CD4-positive, alpha-beta T cell treated with Interleukin-4 for 1 hour (primary cell): Measurements from ENCODE around the gene DIAPH3.
"Not testable (repeated sequence)": the region's sequence is repeated elsewhere in the genome, so short reads cannot be mapped to it uniquely, and the experiment has no call there.

ENCODE experiments used
- DNase-seq, 2 donors: peaks; one replicate each; pipeline ENCODE4 v3.0.0-alpha.2; 2020 to 2022

DIAPH3 gene

DNA sequence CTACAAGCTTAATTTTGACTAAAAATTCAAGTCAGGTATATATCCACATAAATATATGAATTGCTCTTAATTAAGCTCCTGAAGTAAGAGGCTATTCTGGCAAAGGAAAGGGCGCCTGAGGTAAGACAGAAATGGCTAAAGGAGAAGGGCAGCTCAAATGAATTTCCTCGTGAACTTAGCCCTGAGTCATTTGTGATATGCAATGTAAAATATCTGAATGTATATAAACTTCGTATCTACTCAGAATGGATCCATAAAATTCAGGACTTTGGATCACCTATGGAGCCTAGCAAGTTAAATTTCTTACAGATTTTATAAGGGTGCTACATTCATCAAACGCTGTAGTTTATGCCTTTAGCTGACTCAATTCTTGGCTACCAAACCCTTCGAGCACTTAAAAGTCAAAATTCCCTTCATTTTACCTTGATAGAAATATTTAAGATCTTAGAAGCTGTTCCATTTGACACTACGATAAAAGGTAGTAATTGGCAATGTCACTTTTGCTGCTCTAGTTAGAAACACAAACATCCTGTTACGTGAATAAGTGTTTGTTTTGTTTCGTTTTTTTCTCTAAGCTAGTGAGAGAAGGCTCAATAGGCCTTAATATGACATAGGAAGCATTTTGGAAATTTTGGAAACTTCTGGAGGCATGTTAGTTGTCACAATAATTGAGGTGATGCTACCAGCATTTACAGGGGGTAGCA is 69.2 kb downstream of the DIAPH3 start:
- DNase-seq: no peak

DNA sequence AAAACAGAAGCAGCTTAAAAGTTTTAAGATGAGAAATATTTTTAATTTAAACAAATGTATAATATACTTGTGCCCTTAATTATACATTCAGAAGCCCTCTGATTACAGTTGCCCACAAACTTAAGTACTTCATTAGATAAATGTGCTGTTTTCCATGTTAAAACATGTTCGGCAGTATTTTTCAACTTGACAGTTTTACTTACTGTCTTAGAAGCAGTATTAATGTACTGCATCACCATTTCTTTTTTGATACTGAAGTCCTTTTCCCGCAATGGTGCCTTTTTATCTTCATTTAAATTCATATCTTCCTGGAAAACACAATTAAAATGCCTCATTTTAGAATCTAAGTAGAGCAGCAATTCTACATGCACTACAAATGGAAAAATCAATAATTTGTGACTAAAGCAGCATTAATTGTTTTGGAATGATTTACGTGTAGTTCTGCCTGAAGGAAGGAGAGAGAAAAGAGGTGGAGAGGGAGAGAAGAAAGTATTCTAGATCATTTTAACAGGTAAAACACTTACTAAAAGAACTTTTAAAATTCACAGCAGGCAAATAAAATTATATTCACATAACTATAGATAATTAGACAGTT is 70.2 kb downstream of the DIAPH3 start:
- no peak for DNase-seq

DNA sequence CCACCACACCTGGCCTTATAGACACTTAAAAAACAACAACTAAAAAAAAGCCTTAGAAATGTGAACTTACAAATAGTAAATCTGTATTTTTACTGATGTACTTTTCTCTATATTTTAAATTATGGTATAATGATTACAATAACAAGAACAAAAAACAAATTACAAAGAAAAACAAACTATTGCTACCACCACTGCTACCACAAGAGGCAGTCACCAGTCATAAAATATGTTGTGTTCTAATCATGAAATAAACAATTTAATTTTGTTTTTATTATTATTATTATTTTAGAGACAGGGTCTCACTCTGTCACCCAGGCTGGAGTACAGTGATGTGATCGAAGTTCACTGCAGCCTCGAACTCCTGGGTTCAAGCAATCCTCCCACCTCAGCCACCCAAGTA is 72.2 kb downstream of the DIAPH3 start:
- no peak for DNase-seq

DNA sequence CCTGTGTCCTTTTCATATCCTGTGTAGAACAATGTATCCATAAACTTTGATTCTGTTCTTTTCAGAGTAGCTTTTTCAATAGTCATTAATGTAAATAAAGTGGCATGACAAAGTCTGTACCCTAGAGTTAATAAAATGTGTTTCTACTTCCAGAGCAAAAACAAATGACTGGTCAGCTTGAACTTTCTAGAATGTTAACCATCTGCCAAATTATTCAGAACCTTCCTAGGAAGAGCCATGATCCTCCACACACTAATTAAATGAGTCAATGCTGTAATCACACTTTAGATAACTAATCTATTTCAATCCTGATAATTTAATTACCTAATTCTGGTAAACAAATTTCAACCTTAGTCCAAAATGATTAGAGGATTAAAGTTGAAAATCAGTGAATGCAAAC is 73.2 kb downstream of the DIAPH3 start:
- DNase-seq: no peak

DNA sequence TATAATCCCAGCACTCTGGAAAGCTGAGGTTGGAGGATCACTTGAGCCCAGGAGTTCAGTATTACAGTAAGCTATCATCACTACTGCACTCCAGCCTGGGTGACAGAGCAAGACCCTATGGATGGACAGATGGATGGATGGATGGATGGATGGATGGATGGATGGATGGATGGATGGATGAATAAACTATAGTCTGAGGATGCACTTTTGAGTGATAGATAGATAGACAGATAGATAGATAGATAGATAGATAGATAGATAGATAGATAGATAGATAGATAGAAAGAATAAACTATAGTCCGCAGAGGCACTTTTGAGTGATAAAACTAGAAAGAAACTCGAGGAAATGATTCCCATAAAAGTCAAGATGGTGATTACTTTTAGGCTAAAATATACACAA is 79.9 kb downstream of the DIAPH3 start:
- not testable (repeated sequence) for DNase-seq

DNA sequence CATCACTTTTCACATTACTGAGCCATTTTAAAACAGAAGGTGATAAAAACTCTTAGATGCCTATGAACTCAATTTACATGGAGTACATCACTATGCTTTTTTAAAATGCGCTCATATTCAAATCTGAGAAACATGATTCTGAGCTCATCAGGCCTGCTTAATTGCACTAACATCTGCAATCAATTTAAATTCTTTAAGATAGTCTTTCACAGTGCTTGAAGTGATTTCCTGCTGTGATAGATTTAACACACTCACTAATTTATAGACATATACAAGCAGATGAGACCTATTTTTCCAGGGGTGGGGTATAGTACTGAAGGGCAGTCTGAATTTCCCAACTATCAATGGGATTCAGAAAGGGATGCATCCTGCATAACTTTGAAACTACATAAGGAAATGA is 82.9 kb downstream of the DIAPH3 start:
- no peak for DNase-seq

DNA sequence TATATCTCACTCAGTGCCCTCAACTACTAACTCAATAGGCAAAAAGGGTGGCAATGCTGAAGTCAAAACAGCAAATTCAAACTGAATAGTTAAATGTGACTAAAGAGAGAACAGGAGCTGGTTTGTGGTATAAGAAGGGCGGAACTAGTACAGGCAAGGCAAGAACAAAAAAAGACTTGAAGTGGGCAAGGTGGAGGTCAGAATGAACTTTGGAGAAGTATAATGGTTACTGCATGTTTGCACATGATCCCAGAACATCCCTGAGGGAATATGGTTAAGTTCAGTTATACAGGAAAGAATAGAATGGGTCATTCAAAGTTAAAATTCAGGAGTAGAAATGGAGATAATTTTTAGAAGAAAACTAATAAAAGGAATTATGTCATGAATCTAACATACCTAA is 85.5 kb downstream of the DIAPH3 start:
- DNase-seq: no peak

DNA sequence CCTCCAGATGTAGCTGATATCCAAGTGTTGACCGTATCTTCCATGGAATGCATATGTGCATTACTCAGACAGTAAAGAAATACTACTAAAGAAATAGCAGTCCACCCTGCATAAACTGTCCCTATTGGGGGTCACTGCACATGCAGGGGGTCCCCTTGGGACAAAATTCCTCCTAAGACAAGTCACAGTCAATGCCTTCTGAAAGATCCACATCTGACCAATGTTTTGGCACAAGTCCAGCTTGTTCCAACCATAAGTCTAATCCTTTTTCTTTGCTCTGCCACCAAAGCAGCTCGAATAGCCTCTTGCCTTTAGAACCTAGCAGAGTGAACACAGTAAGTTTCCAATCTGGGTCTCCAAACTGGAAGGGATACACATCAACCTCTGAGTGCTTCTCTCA is 87.9 kb downstream of the DIAPH3 start:
- DNase-seq: no peak

DNA sequence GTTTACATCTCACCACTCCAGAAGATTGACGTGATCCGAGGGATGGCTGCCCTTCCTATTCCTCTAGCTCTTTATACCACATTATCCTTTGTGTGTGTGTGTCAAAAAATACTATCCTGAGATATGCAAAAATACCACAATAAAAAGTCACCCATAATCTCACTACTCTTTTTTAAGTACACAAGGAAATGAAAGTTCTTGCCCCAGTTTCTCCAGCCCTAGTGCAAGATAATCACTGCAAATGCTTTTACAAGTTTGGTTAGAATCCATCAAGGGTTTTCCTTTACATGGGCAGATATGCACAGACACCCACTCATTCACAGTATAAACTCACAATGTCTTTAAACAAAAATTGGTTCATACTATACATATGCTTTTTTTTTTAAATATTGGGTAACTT is 89.3 kb downstream of the DIAPH3 start:
- DNase-seq: no peak

DNA sequence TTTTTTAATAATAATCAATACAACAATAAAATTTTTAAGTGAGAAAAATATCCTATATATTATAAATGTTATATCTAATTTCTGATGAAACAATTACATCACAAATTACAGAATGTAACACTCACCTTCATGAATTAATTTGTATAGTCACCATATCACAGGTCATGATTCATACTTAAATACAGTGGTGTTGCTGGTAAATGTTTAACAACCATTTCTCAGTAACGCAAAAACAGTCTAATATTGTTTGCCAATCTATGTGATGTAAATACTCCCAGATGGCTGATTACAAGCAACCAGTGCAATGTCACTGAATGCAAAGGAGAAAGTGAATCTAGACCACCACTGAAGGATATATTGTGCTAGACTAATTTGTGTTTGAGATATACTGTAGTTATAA is 97.5 kb downstream of the DIAPH3 start:
- no peak for DNase-seq

DNA sequence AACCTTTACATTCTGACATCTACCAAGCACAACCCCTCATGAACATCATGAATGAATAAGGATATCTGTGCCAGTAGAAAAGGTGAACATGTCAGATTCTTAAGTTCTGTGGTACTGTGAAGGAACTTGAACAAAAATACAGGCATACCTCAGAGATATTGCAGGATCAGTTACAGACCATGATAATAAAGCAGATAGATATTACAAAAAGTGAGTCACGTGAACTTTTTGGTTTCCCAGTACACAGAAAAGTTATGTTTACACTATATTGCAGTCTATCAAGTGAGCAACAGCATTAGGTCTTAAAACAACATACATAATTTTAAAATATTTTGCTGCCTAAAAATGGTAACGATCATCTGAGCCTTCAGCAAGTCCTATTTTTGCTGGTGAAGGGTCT is 101.2 kb downstream of the DIAPH3 start:
- DNase-seq: no peak

DNA sequence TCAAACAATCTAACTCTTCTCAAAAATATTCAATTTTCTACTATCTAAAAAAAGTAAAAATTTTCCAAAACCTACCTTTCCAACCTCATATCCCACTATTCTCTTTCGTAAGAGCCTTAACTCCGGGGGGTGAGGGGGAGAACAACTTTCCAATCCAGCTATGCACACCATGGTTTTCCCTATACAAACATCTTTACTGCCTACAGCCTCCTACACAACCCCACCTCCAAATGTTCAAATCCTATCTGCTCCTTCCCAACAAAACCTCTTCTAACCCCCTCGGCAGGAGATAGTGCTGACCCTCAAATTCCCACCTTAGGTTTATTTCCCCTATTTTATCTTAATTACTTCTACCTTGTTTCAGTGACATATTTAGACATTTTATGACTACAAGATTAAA is 102.0 kb downstream of the DIAPH3 start:
- DNase-seq: no peak

DNA sequence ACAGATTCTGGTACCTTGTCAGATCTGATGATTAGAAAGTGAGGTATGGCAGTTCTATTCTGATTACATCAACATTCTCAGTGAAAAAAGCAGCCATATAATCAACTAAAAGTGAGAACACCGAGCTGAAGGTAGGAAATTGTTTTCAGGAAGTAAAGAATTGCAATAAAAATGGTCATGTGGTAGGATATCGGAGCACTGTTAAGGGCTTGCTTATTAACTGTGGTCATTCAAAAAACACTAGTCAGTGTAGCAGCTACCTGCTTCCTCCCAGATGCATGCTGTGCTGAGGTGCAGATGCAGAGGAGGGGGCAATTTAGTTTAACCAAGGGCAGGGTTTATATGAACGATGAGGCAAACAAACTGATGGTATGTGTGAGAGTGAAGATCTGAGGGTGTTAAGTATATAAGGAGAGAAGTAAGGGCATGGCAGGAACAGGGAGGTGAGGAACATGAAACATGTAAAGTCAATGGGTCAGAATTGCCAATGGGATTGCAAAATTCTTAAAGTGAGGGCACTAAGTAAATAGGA is 111.9 kb downstream of the DIAPH3 start:
- no peak for DNase-seq

DNA sequence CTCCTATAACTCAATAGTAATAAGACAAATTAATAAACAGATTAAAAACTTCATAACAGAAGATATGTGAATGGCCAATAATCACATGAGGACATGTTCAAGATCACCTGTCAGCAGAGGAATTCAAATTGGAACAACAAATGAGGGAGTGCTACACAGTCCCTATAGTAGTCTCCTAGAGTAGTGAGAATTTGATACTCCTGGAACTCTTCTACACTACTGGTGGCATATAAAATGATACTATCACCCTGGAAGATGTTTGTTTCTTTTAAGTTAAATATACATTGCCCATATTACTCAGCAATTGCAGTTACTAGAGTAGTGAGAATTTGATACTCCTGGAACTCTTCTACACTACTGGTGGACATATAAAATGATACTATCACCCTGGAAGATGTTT is 115.4 kb downstream of the DIAPH3 start:
- not testable (repeated sequence) for DNase-seq

DNA sequence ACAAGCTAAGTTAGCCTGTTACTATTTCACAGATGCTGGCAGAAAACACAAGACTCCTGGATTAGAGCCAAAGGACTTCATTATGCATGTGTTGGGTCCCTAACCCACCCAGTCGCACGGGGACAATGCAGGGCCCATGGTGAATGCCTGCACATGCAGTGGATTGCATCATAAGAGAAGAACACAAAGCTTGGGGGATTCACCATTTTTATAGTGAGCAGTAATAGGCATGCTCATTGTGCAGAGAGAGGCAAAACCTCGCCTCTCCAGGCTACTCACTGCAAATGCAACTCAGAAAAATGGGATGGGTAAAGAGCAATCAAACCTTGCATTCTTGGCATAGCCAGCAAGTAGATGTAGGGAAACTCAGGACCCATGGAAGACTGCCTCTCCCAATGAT is 115.8 kb downstream of the DIAPH3 start:
- DNase-seq: no peak

DNA sequence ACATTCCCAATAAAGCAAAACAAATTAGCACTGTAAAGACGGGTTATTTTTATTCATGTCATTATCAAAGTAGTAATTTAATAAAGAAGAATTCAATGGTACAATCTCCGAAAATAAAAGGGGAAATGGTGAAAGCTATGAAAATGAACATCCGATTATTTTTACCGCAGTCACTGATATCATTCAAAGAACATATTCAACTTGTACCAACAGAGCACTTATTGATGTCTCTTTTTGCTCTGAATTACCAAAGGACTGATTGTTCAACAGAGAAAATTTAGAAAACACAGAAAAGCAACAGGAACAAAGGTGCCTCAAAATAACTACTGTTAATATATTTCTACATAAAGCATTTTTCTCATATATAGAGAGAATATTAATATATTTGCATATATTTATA is 119.4 kb downstream of the DIAPH3 start:
- DNase-seq: no peak

DNA sequence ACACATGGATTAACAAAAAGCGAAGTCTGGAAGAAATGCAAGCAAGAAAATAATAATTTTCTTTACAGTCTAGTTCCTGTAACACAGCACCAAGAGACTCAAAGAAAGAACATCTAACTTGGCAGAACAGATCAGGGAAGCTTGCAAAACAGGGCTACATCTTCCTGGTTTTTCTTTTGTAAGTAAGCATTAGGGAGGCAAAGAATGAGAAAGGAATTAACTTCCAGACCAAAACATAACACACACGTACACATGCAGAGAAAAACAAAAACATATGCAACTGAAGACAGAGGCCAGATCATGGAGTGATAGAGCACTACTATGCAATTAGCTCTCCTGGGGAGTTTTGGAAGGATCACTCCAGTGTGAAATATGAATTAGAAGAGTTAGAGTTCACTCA is 120.5 kb downstream of the DIAPH3 start:
- no peak for DNase-seq

DNA sequence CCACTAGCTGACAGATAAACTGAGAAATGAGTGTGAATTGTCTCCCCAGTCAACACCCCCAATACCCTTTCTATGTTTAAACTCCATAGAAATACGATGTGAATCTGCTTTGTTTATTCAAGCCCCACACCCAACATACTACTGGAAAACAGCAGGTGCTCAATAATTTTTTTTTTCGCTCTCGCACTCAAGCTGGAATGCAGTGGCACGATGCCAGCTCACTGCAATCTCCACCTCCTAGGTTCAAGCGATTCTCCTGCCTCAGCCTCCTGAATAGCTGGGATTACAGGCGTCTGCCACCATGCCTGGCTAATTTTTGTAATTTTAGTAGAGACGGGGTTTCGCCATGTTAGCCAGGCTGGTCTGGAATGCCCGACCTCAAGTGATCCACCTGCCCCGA is 123.1 kb downstream of the DIAPH3 start:
- not testable (repeated sequence) for DNase-seq

DNA sequence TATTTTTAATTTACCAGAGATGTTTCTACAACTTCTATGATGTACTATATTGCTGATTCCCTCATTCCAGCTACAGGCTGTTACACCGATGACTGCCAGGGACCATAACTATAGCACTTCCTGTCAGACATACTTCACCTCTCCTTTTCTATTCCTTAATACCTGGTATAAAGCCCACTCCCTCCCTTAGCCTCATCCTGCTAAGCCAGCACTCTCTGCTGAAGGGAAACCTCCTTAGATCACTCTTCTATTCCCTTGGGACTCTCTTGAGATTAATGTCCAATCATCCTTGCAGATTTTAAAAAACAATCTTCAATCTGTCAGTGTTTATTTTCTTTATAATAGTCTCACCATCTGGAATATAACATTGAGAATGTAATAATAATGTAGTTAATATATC is 127.9 kb downstream of the DIAPH3 start:
- no peak for DNase-seq

DNA sequence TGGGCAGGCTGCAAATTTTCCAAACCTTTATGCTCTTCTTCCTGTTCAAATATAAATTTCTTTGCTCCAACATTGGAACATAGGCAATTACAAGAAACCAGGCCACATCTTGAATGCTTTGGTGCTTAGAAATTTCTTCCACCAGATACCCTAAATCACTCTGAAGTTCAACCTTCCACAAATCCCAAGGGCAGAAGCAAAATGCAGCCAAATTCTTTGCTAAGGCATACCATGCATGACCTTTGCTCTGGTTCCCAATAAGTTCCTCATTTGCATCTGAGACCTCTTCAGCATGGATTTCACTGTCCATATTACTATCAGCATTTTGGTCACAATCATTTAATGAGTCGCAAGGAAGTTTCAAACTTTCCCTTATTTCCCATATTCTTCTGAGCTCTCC is 130.9 kb downstream of the DIAPH3 start:
- no peak for DNase-seq

DNA sequence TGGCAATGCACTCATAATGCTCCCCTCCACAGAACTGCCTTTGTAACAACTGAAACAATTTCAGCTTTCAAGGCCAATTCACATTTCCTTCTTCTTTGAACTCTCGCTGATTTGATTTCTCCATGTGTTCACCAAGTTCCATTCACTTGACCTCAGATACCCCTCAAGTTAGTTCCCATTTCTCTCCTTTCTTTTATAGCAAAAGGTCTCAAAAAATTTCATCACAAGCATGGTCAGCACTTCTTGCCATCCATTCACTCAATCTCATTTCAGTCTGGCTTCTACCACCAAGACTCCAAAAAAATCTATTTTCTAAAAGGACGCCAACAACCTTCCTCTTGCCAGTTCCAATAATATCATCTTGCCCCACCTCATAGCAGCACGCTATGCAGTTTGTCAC is 135.7 kb downstream of the DIAPH3 start:
- DNase-seq: no peak

DNA sequence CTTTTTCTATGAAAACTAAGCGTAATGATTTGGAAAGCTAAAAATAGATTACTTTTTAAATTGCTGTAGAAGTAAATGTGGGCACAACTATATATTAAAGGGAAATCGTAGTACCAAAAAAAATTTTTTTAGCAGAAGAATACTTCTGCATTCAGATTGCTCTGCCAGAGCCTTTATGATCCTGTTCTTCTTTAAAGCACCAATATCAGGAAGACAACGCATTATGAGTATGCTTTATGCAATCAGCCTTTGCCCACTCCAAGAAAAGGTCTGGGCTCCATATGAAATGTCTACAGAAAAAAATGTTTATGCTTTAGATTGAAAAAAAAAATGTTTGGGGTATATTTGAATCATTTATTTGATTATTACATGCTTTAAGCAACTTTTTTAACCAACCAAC is 137.4 kb downstream of the DIAPH3 start:
- no peak for DNase-seq

DNA sequence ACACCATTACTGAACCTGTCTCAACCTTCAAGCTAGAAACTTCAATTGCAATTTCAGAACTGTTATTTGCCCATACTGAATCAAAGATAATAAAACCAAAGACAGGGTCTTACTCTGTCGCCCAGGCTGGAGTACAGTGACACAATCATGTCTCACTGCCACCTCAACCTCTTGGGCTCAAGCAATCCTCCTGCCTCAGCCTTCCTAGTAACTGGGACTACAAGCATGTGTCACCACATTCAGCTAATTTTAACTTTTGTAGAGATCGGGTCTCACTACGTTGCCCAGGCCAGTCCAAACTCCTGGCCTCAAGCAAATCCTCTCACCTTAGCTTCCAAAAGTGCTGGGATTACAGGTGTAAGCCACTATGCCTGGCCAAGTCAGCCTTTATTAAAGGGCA is 143.4 kb downstream of the DIAPH3 start:
- no peak for DNase-seq

DNA sequence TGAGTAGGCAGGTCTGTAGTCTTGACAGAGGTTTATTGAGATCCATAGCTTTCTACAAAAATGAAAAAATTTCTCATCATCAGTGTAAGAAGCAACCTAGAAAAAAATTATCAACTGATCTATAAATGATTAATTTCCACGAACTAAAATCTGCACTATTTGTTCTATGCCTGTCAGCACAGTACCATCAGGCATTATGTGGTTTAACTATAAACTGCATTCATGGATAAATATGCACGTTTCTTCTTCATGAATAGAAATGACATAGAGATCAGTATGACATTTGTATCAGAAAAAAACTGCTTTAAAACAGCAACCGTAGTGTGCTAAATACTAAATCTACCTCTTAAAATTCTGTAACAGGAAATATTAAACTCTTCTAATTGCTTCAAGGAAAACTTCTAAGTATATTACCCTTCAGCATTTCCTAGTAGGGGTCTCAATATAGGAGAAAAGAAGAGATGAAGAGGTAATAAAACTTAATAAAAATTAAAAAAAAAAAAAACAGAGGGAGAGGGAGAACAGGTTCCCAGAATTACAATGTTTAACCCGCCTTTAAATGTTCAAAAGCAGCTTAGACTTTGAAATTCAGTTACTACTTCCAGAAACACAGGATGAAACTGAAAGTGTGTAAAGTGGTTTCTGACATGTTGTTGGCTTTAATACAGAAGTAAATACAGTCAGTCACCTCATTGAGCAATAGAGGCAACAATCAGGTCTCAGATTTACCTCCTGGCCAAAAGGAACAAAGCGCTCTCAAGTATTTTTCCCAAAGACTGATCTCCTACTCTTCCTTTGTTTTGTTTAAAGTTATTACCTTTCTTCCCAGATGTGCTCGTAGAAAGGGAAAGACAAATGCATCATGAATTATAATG is 144.4 kb downstream of the DIAPH3 start:
- peak in 1 of 2 donors; percentile 4 for DNase-seq
